Right lobe of liver (tissue), 4 donors: ENCODE data around the gene TRMT1L.
"Not testable (repeated sequence)": the region's sequence is repeated elsewhere in the genome, so short reads cannot be mapped to it uniquely, and the experiment has no call there.

ENCODE experiments used
- POLR2A ChIP-seq: fragments of 450-650 bp; IDR thresholded peaks from one replicate; pipeline ENCODE4 v1.6.1; 2017; ENCODE audit warnings: antibody characterized with exemption, mild to moderate bottlenecking
- TF ChIP-seq, protein P1 (sequence below), 4 donors: fragments of 200-600 bp in 3 of 4; fragments of 450-650 bp in 1 of 4; IDR thresholded peaks; one replicate each; pipeline versions ENCODE4 v1.5.1 to v1.8.0; 2016 to 2022; ENCODE audit warnings: antibody characterized with exemption in 4 of 4, mild to moderate bottlenecking in 2 of 4
- donor health status: DM: no; HTN: no; CAD: no.
- donor health status: DM: no; HTN: no; CAD: no.
- donor health status: DM: no; HTN: yes; CAD: no.

DNA sequence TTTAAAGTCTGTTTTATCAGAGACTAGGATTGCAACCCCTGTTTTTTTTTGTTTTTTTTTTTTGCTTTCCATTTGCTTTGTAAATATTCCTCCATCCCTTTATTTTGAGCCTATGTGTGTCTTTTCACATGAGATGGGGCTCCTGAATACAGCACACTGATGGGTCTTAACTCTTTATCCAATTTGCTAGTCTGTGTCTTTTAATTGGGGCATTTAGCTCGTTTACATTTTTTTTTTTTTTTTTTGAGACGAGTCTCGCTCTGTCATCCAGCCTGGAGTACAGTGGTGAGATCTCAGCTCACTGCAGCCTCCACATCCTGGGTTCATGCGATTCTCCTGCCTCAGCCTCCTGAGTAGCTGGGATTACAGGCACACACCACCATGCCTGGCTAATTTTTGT lies 42.0 kb upstream of the TRMT1L start:
- TF ChIP-seq, protein P1, sequence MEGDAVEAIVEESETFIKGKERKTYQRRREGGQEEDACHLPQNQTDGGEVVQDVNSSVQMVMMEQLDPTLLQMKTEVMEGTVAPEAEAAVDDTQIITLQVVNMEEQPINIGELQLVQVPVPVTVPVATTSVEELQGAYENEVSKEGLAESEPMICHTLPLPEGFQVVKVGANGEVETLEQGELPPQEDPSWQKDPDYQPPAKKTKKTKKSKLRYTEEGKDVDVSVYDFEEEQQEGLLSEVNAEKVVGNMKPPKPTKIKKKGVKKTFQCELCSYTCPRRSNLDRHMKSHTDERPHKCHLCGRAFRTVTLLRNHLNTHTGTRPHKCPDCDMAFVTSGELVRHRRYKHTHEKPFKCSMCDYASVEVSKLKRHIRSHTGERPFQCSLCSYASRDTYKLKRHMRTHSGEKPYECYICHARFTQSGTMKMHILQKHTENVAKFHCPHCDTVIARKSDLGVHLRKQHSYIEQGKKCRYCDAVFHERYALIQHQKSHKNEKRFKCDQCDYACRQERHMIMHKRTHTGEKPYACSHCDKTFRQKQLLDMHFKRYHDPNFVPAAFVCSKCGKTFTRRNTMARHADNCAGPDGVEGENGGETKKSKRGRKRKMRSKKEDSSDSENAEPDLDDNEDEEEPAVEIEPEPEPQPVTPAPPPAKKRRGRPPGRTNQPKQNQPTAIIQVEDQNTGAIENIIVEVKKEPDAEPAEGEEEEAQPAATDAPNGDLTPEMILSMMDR (IDR thresholded peaks at IDR 0.05) = not testable (repeated sequence)
- not testable (repeated sequence) for TF ChIP-seq POLR2A
